ENCODE measurements around the gene CCL1.
"Not testable (repeated sequence)": the region's sequence is repeated elsewhere in the genome, so short reads cannot be mapped to it uniquely, and the experiment has no call there.

Gene CCL1

GRCh38 chr17:34356194-34356593 lies 6.8 kb downstream of the CCL1 start, which contains the start of gene CCL13:
Gene CCL13, plus strand, starts transcription at chr17:34356480. Its CDS starts 47 bp downstream, at chr17:34356527.
- no peak for DNase-seq

GRCh38 chr17:34354637-34355036 lies 8.4 kb downstream of the CCL1 start:
- no peak for DNase-seq

- no peak for DNase-seq
These were observed 10.8 kb downstream of the CCL1 start for GRCh38 chr17:34352191-34352590.

GRCh38 chr17:34351096-34351495 lies 11.9 kb downstream of the CCL1 start:
- DNase-seq = no peak

- DNase-seq = no peak
These were observed 13.3 kb downstream of the CCL1 start for GRCh38 chr17:34349751-34350150.

GRCh38 chr17:34347063-34347462 lies 16.0 kb downstream of the CCL1 start:
- DNase-seq = no peak

GRCh38 chr17:34341916-34342315 lies 21.1 kb downstream of the CCL1 start:
- no peak for DNase-seq

GRCh38 chr17:34339138-34339770 lies 23.8 kb downstream of the CCL1 start:
- no peak for DNase-seq

- DNase-seq = no peak
These were observed 25.3 kb downstream of the CCL1 start for GRCh38 chr17:34337701-34338100.

GRCh38 chr17:34327580-34327979 lies 35.5 kb downstream of the CCL1 start:
- DNase-seq = not testable (repeated sequence)

- no peak for DNase-seq
These were observed 41.1 kb downstream of the CCL1 start for GRCh38 chr17:34321964-34322363.

GRCh38 chr17:34319039-34319483 lies 44.0 kb downstream of the CCL1 start, which contains the start of gene CCL8:
Gene CCL8, plus strand, starts transcription at chr17:34319435. Its CDS starts 67 bp downstream, at chr17:34319502.
- no peak for DNase-seq

GRCh38 chr17:34318474-34318873 lies 44.6 kb downstream of the CCL1 start:
- DNase-seq = no peak

GRCh38 chr17:34314279-34314678 lies 48.8 kb downstream of the CCL1 start:
- DNase-seq = no peak

- DNase-seq = no peak
These were observed 49.9 kb downstream of the CCL1 start for GRCh38 chr17:34313164-34313563.

GRCh38 chr17:34312080-34312479 lies 51.0 kb downstream of the CCL1 start:
- DNase-seq = no peak

GRCh38 chr17:34311291-34311690 lies 51.7 kb downstream of the CCL1 start:
- no peak for DNase-seq
